Head of caudate nucleus (tissue), 42 donors: ENCODE measurements around the gene SLC38A9.
"Not testable (repeated sequence)": the region's sequence is repeated elsewhere in the genome, so short reads cannot be mapped to it uniquely, and the experiment has no call there.

Source experiments
- DNase-seq, 42 donors: peaks; one replicate each; pipeline versions ENCODE4 v3.0.0 to v3.0.0-alpha.2; 2020 to 2021; ENCODE audit warnings: mixed read lengths in 7 of 42
- intact Hi-C: fragments of 100-400 bp; cut with DNase I; formaldehyde crosslinking; loops from one replicate; pipeline ENCODE4 v1.15.0; 2022

The SLC38A9 gene

GRCh38 chr5:55711507-55712022, 559 bp downstream of the SLC38A9 start:
- peak in 6 of 42 donors; percentile 1 to 6 (median 3) for DNase-seq

GRCh38 chr5:55708732-55709131, 3.4 kb downstream of the SLC38A9 start:
- DNase-seq = no peak
- intact Hi-C loops = no loop called here

More at GRCh38 chr5:55711507-55712022, 559 bp downstream of the SLC38A9 start:
- intact Hi-C loops = no loop called here

- intact Hi-C loops = no loop called here
- no peak for DNase-seq
Observed at GRCh38 chr5:55706230-55706629, 5.9 kb downstream of the SLC38A9 start.

- no peak for DNase-seq
- intact Hi-C loops = no loop called here
Observed at GRCh38 chr5:55702598-55703345, 9.4 kb downstream of the SLC38A9 start.

- intact Hi-C loops = no loop called here
- no peak for DNase-seq
Observed at GRCh38 chr5:55701462-55702103, 10.5 kb downstream of the SLC38A9 start.

- intact Hi-C loops = no loop called here
- no peak for DNase-seq
Observed at GRCh38 chr5:55700745-55701144, 11.4 kb downstream of the SLC38A9 start.

- intact Hi-C loops = loop anchor here (10.0 kb wide), 1 partner anchor 524 kb away; the partner anchor contains the start of gene CDC20B
- no peak for DNase-seq
Observed at GRCh38 chr5:55699041-55699688, 13.0 kb downstream of the SLC38A9 start.

- not testable (repeated sequence) for DNase-seq
- intact Hi-C loops = loop anchor here (10.0 kb wide), 1 partner anchor 522 kb away; the partner anchor contains the start of gene CDC20B
Observed at GRCh38 chr5:55696704-55697103, 15.4 kb downstream of the SLC38A9 start.

- intact Hi-C loops = loop anchor here (5.0 to 10.0 kb wide), 2 partner anchors 362 to 519 kb away; partner anchors contain the start of gene CDC20B
Observed at GRCh38 chr5:55694152-55694830, 17.8 kb downstream of the SLC38A9 start.

GRCh38 chr5:55692509-55692908, 19.6 kb downstream of the SLC38A9 start:
- intact Hi-C loops = loop anchor here (5.0 to 10.0 kb wide), 2 partner anchors 360 to 518 kb away; partner anchors contain the start of gene CDC20B
- no peak for DNase-seq

More at GRCh38 chr5:55694152-55694830, 17.8 kb downstream of the SLC38A9 start:
- DNase-seq = no peak

- intact Hi-C loops = loop anchor here (5.0 to 10.0 kb wide), 2 partner anchors 360 to 517 kb away; partner anchors contain the start of gene CDC20B
- DNase-seq = no peak
Observed at GRCh38 chr5:55692106-55692417, 20.1 kb downstream of the SLC38A9 start.

- no peak for DNase-seq
- intact Hi-C loops = loop anchor here (5.0 to 10.0 kb wide), 2 partner anchors 359 to 517 kb away; partner anchors contain the start of gene CDC20B
Observed at GRCh38 chr5:55691265-55692105, 20.6 kb downstream of the SLC38A9 start.

GRCh38 chr5:55682071-55682470, 30.1 kb downstream of the SLC38A9 start:
- DNase-seq = no peak
- intact Hi-C loops = loop anchor here (10.0 kb wide), 1 partner anchor 277 kb away; no protein-coding TSS in a partner anchor

GRCh38 chr5:55681301-55681700, 30.8 kb downstream of the SLC38A9 start:
- DNase-seq = no peak
- intact Hi-C loops = loop anchor here (10.0 kb wide), 1 partner anchor 276 kb away; no protein-coding TSS in a partner anchor

- peak in 8 of 42 donors; percentile 5 to 54 (median 25) for DNase-seq
Observed at GRCh38 chr5:55680353-55680752, 31.8 kb downstream of the SLC38A9 start.

GRCh38 chr5:55679556-55679955, 32.6 kb downstream of the SLC38A9 start:
- no peak for DNase-seq
- intact Hi-C loops = no loop called here

More at GRCh38 chr5:55680353-55680752, 31.8 kb downstream of the SLC38A9 start:
- intact Hi-C loops = loop anchor here (10.0 kb wide), 1 partner anchor 276 kb away; no protein-coding TSS in a partner anchor

GRCh38 chr5:55675119-55675518, 37.0 kb downstream of the SLC38A9 start:
- intact Hi-C loops = no loop called here
- DNase-seq = no peak

- no peak for DNase-seq
- intact Hi-C loops = no loop called here
Observed at GRCh38 chr5:55674340-55674739, 37.8 kb downstream of the SLC38A9 start.
